Stimulated activated CD4-positive, alpha-beta T cell treated with anti-CD3 and anti-CD28 coated beads, Interleukin-4, amount 100 ng/mL, for 4 hours (primary cell): ENCODE measurements around the gene PIP5K1A.

Experiments
- DNase-seq, 2 experiments: peaks; one replicate each; pipeline ENCODE4 v3.0.0-alpha.2; 2020

PIP5K1A gene

DNA sequence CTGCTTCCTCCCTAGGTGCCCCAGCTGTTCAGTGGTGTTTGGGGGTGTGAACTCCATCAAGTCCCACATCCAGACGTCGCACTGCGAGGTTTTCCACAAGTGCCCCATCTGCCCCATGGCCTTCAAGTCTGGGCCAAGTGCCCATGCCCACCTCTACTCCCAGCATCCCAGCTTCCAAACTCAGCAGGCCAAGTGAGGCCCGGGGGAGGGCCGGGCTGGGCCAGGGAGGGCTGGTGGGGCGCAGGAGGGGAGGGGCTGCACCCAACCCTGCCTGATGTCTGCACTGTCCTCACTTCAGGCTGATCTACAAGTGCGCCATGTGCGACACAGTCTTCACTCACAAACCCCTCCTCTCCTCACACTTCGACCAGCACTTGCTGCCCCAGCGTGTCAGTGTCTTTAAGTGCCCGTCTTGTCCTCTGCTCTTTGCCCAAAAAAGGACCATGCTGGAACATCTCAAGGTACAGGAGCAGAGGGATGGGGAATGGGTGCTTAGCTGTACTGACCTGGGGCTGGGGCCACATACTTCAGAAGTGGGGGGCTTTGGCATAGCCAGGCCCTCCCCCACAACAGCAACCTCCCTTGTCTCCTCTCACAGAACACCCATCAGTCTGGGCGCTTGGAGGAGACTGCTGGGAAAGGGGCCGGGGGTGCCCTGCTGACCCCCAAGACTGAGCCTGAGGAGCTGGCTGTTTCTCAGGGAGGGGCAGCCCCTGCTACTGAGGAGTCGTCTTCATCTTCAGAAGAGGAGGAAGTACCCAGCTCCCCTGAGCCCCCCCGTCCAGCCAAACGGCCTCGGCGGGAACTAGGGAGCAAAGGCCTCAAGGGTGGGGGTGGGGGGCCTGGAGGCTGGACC lies 91.0 kb downstream of the PIP5K1A start:
- DNase-seq: no peak

DNA sequence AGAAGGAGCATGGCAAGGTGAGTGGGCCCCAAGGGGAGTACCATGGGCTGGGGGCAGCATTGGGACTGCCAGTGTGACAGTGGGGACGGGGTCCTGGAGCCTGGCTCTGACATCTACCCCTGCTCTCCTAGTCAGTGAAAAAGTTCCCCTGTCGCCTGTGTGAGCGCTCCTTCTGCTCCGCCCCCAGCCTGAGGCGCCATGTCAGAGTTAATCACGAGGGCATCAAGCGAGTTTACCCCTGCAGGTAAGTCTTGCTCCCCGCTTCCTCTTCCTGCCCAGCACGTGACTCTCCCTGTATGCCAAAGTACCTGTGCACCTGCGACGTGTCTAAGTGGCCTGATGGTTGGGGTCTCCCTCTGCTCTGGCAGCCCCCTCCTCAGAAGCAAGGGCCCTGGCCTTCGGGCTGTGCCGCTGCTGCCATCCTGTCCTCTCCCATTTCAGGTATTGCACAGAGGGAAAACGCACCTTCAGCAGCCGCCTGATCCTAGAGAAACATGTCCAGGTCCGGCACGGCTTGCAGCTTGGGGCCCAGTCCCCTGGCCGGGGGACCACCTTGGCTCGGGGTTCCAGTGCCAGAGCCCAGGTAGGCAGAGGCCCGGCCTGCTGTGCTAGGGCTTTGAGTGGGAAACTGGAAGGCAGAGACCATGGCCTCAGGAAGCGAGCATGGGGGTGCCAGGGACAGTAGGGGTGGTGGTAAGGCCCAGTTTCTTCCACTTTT lies 91.8 kb downstream of the PIP5K1A start:
- no peak for DNase-seq

DNA sequence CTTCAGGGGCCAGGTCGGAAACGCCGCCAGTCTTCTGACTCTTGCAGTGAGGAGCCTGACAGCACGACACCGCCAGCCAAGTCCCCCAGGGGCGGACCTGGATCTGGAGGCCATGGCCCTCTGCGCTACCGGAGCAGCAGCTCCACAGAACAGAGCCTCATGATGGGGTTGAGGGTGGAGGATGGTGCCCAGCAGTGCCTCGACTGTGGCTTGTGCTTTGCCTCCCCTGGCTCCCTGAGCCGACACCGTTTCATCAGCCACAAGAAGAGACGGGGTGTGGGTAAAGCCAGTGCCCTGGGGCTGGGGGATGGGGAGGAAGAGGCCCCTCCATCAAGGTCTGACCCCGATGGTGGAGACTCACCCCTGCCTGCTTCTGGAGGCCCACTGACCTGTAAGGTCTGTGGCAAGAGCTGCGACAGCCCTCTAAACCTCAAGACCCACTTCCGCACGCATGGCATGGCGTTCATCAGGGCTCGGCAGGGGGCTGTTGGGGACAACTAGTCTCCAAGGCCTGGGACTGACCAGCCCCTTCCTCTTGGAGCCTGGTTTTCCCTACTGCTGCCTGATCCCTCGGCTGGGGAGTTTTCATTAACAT lies 92.5 kb downstream of the PIP5K1A start:
- DNase-seq: no peak

DNA sequence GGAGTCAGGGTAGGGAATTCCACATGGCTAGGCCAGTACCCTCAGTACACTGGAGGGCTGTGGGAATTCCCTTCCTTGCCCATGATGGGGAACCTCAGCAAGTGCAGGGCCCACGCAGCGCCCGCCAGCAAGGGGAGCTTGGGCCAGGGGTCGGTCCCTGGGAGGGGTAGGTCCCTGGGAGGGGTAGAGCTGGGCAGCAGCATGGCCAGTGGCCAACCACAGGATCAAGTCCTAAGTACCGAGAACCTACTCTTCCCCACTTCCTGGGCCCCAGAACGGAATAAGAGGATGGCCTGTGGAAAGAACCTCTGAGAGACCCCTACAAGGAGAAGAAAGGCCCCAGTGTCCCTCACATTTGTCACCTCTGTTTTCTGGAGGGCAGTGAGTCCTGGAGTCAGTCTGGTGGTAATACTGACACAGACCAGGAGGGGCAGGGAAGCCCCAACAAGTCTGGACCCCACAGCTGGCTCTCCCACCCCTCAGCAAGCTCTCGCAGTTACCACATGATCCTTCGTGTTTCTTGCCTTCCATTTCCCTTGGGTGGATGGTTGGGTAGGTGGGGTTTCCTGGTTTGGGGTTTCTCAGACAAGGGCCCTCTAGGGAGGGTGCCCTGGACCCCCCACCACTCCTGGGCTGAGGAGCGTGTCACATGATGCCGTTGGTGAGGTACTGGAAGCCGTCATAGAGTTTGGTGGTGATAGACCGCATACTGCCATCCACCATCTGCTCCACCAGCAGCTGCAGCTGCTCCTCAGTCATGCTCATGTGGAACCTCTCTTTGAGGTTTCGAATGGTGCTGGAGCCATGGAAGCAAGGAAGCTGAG lies 94.1 kb downstream of the PIP5K1A start:
- DNase-seq: no peak

DNA sequence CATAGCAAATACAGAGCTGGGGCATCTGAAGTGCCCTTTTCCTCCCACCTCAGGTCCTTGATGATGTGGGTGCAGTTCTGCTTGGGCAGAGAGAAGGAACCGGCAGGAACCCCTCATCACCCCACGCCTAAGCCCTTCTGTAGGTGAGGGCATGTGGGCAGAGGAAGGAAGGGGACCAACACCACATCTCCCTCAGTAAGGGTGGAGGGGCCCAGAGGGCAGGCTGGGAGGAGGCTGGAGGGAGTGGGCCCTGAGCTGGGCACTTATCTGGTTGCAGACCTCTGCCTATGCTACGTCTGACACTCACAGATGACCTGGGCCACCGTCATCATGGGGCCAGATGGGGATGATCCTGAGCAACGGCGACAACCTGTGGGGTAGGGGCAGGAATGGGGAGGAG lies 94.7 kb downstream of the PIP5K1A start:
- DNase-seq: no peak

DNA sequence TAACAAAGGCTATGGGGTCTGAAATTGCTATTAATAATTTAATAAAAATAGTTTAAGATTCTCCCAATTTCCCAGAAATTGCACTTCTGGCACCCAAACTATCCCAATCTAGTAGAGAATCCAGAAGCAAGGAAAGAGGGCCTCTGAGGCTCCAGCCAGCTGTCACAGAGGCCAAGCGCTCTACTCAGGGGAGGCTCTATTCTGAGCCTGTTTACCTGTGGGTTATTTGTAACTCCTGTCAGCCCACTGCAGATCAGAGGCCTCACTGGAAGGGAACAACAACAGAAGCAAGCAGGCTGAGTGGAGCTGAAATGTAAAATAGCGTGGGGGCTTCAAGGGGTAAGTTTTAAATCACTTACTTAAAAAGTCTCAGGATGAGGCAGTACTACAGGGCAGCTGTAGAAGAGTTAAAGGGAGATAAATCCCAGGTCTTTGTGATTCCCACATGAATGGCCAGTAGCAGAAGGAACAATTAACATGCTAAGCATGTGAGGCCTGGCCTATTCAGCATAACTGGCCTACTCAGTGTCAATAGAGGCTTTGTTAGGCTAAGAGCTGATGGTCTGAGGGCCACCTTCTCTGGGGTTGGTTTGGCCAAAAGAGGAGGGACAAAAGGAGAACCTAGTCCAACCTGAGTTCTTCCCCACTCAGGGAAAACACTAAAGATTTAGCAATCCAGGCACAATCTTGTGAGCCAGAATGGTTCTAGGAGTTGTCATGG lies 96.5 kb downstream of the PIP5K1A start:
- DNase-seq: no peak
